ENCODE data around the gene PTMS. TPM values are rescaled to one million over a fixed set of nuclear protein-coding genes. Genes with fewer than 3 reads are reported as not detected.

Gene PTMS
- total RNA-seq, 4 donors from 2014 or later: 91.6 to 131 (median 114) TPM

DNA sequence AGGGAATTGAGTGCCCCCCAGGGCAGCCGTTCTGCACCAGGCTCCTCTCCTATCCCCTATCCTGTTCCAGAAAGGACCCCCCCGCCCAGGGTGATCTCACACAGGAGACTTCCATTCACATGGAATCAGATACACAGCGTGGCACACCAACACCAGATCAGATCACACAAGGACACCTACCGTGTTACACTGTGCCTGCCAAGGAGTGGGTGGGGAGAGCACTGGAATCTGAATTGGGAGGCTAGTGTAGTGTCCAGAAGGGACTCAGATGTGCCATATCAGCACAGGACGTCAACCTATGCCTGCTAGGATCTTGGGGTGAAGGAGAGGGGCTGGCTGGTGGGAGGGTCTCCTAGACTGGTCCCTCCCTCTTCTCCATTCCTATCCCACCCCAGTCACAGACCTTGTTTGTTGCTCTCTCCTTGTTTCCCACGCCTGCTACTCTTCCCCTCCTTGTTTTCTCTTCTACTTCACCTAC is 2.3 kb downstream of the PTMS start:
- TF ChIP-seq, protein P1, sequence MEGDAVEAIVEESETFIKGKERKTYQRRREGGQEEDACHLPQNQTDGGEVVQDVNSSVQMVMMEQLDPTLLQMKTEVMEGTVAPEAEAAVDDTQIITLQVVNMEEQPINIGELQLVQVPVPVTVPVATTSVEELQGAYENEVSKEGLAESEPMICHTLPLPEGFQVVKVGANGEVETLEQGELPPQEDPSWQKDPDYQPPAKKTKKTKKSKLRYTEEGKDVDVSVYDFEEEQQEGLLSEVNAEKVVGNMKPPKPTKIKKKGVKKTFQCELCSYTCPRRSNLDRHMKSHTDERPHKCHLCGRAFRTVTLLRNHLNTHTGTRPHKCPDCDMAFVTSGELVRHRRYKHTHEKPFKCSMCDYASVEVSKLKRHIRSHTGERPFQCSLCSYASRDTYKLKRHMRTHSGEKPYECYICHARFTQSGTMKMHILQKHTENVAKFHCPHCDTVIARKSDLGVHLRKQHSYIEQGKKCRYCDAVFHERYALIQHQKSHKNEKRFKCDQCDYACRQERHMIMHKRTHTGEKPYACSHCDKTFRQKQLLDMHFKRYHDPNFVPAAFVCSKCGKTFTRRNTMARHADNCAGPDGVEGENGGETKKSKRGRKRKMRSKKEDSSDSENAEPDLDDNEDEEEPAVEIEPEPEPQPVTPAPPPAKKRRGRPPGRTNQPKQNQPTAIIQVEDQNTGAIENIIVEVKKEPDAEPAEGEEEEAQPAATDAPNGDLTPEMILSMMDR (IDR thresholded peaks at IDR 0.05): no peak
- no peak for TF ChIP-seq POLR2A (IDR thresholded peaks at IDR 0.05)
- DNase-seq (ENCODE audit: low spot score in 2 of 2): no peak
- 23 to 30% methylated on average over 6 of the region's 6 CpGs for WGBS, 2 donors
- intact Hi-C loops (cut with DNase I; ENCODE audit: low total_unique reads): no loop called here
- no peak overlapping the region for H3K4me3 ChIP-seq (ENCODE audit: low read depth, poor library complexity, severe bottlenecking)

DNA sequence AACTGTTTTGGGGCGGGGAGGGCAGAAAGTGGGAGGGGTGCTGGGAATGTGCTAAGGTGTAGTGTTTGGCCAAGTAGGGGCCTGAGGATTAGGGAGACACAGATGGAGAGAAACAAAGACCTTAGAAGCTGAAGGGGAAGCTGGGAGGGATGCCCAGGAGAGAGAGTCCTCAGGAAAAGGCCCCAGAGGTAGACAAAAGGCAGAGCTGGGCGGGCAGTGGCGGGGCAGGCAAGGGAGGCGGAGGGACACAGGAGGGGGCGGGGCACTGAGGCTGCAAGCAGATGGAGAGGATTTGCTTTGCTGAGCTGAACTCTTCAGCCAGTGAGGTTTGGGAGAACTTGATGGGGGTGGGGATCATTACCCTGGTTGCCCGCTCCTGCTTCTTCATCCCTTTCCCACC is 2.8 kb downstream of the PTMS start:
- no peak overlapping the region for H3K4me3 ChIP-seq (ENCODE audit: low read depth, poor library complexity, severe bottlenecking)
- TF ChIP-seq POLR2A (IDR thresholded peaks at IDR 0.05): no peak
- TF ChIP-seq, protein P1 (IDR thresholded peaks at IDR 0.05): no peak
- WGBS, 2 donors: 41 to 49% methylated on average over 6 of the region's 6 CpGs
- intact Hi-C loops (cut with DNase I; ENCODE audit: low total_unique reads): no loop called here
- DNase-seq (ENCODE audit: low spot score in 2 of 2): peak in 1 of 2 donors; percentile 46

DNA sequence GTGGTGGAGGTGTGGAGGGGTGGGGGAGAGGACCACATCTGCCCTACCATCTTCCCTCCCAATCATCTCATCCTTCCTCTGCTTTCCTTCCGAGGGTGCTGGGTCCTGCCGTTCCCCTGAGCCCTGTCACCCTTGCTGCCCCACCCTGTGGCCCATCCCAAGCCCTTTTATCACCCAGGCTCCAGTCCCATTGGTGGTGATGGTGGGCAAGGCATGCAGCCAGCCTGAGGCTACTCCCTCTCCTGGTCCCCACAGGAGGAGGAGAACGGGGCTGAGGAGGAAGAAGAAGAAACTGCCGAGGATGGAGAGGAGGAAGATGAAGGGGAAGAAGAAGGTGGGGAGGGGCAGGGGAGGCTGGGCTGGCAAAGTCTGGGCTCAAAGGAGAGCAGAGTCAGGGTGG is 3.5 kb downstream of the PTMS start:
- 58 to 60% methylated on average over 4 of the region's 4 CpGs for WGBS, 2 donors
- TF ChIP-seq POLR2A (IDR thresholded peaks at IDR 0.05): no peak
- TF ChIP-seq, protein P1 (IDR thresholded peaks at IDR 0.05): no peak
- H3K4me3 ChIP-seq (ENCODE audit: low read depth, poor library complexity, severe bottlenecking): no peak overlapping the region
- DNase-seq (ENCODE audit: low spot score in 2 of 2): no peak
- intact Hi-C loops (cut with DNase I; ENCODE audit: low total_unique reads): no loop called here

DNA sequence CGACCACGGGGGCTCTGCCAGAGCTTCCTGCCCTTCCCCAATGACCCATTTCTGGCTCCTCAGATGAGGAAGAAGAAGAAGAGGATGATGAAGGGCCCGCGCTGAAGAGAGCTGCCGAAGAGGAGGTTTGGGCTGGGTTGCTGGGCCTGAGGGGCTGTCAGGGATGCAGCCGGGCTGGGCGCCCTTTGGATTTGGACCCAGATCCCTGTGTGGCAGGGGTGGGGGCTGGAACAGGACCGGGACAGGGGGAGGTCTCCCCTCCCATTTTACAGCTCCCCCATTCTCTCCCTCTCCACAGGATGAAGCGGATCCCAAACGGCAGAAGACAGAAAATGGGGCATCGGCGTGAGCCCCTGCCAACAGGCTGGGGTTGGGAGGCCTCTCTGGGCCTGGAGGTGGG is 3.9 kb downstream of the PTMS start:
- no peak overlapping the region for H3K4me3 ChIP-seq (ENCODE audit: low read depth, poor library complexity, severe bottlenecking)
- TF ChIP-seq POLR2A (IDR thresholded peaks at IDR 0.05): no peak
- TF ChIP-seq, protein P1 (IDR thresholded peaks at IDR 0.05): no peak
- 83 to 84% methylated on average over 12 of the region's 12 CpGs for WGBS, 2 donors
- intact Hi-C loops (cut with DNase I; ENCODE audit: low total_unique reads): no loop called here
- DNase-seq (ENCODE audit: low spot score in 2 of 2): no peak

DNA sequence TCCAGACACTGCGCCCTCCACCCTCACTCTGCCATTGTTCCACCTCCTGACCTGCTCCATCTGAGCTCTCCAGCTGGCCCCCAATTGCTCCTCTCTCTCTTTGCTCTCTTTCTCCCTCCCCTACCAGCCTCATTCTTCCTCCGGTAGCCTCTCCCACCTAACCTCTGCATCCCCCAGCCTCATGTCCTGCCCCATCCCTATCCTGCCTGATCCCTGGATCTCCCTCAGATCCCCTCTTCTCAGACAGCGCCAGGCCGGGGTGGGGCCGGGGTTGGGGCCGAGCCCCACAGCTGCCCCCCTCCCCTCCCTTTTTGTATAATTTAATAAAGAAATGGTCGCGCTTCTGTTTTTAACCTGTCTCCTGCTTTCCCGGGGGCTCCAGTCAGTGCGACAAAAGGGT is 4.4 kb downstream of the PTMS start:
- no peak for DNase-seq (ENCODE audit: low spot score in 2 of 2)
- intact Hi-C loops (cut with DNase I; ENCODE audit: low total_unique reads): no loop called here
- H3K4me3 ChIP-seq (ENCODE audit: low read depth, poor library complexity, severe bottlenecking): no peak overlapping the region
- no peak for TF ChIP-seq POLR2A (IDR thresholded peaks at IDR 0.05)
- TF ChIP-seq, protein P1 (IDR thresholded peaks at IDR 0.05): no peak
- 86% methylated on average over 10 of the region's 10 CpGs for WGBS, 2 donors

DNA sequence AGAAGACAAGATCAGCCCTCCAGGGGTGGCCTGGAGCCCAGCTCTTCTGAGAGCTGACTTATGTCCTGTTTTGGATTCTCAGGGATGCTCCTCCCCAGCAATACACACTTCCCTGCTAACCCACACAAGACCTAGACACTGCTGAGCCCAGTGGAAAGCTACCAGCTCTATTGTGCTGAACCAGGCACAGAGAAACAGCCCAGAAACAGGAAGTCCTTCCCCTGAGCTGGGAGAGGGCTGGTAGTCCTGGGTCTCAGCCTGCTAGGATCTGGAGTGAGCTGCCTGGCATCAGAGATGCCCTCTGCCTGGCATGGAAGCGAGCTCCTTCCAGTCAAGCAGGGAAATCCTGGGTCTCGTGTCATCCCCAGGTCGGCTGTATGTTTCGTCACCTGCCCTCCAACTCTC is 4.9 kb downstream of the PTMS start:
- intact Hi-C loops (cut with DNase I; ENCODE audit: low total_unique reads): no loop called here
- H3K4me3 ChIP-seq (ENCODE audit: low read depth, poor library complexity, severe bottlenecking): no peak overlapping the region
- DNase-seq (ENCODE audit: low spot score in 2 of 2): peak in 1 of 2 donors; percentile 55
- 79 to 80% methylated on average over 3 to 4 of the region's 4 CpGs for WGBS, 2 donors
- TF ChIP-seq, protein P1 (IDR thresholded peaks at IDR 0.05): no peak
- no peak for TF ChIP-seq POLR2A (IDR thresholded peaks at IDR 0.05)
